HFFc6 (cell line): ENCODE data around the gene IL17D. TPM values are rescaled to one million over a fixed set of nuclear protein-coding genes. Genes with fewer than 3 reads are reported as not detected.

ENCODE experiments used
- DNase-seq: peaks from one replicate; pipeline ENCODE4 v3.0.0-alpha.2; 2018
- H3K27ac Mint-ChIP-seq: 2 replicates; pipeline ENCODE4 v1.8.0; 2020; ENCODE audit warnings: mild to moderate bottlenecking, mixed read lengths
- H3K27me3 Mint-ChIP-seq: 2 replicates; pipeline ENCODE4 v1.8.0; 2021; ENCODE audit warnings: mild to moderate bottlenecking, moderate library complexity, mixed read lengths; ENCODE audit not compliant: insufficient read depth
- H3K36me3 Mint-ChIP-seq: 2 replicates; pipeline ENCODE4 v1.8.0; 2021; ENCODE audit warnings: low read depth, mixed read lengths
- H3K4me1 Mint-ChIP-seq: 2 replicates; pipeline ENCODE4 v1.8.0; 2020; ENCODE audit warnings: low read depth, mixed read lengths
- H3K4me3 Mint-ChIP-seq: 2 replicates; pipeline ENCODE4 v1.8.0; 2020; ENCODE audit warnings: mild to moderate bottlenecking, moderate library complexity, mixed read lengths
- H3K9me3 Mint-ChIP-seq: 2 replicates; pipeline ENCODE4 v1.8.0; 2020; ENCODE audit warnings: mild to moderate bottlenecking, mixed read lengths
- total RNA-seq, 6 experiments: library from RNA; stranded (reverse); fragmentation: NEBNext Ultra II Directional; extraction: Animal tissue kit (Norgen Biotek cat#: 25700); gene quantifications; 2 replicates in 1 of 6; 3 replicates in 5 of 6; pipeline ENCODE4 v1.2.3, GENCODE V29; 2021
- TF ChIP-seq, protein P1 (sequence below): fragments of 200-600 bp; sonication (generic); IDR thresholded peaks from 2 replicates; pipeline ENCODE4 v1.5.0; 2021; ENCODE audit warnings: antibody characterized with exemption, mild to moderate bottlenecking

IL17D gene
- total RNA-seq, 6 experiments from 2014 or later, result 0.28 to 0.99 (median 0.61) TPM

DNA sequence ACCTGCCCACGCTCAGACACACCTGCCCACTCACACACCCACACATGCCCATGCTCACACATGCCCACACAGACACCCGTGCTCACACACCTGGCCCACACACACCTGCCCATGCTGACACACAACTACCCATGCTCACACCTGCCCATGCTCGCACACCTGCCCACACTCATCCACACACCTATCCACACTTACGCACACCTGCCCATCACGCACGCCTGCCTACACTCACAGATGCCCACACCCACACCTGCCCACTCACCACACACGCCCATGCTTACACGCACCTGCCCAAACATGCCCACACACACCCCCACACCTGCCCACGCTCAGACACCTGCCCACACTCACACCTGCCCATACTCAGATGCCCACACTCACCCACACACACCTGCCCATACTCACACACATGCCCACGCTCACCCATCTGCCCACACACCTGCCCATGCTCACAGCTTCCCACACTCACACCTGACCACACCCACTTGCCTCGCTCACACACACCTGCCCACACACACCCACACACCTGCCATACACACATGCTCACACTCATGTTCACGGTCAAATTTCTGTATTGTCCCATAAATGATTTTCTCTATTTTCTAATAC is 15.6 kb downstream of the IL17D start:
- Mint-ChIP-seq H3K4me3 (no peak overlapping the region), H3K27me3 (peaks cover 6% of the 10 kb centered on the region), H3K4me1 (peaks cover 27% of the 10 kb centered on the region), H3K36me3 (no peaks in the 10 kb centered on the region), H3K27ac (no peak overlapping the region), H3K9me3 (no peaks in the 10 kb centered on the region)
- DNase-seq, result no peak
- TF ChIP-seq, protein P1, sequence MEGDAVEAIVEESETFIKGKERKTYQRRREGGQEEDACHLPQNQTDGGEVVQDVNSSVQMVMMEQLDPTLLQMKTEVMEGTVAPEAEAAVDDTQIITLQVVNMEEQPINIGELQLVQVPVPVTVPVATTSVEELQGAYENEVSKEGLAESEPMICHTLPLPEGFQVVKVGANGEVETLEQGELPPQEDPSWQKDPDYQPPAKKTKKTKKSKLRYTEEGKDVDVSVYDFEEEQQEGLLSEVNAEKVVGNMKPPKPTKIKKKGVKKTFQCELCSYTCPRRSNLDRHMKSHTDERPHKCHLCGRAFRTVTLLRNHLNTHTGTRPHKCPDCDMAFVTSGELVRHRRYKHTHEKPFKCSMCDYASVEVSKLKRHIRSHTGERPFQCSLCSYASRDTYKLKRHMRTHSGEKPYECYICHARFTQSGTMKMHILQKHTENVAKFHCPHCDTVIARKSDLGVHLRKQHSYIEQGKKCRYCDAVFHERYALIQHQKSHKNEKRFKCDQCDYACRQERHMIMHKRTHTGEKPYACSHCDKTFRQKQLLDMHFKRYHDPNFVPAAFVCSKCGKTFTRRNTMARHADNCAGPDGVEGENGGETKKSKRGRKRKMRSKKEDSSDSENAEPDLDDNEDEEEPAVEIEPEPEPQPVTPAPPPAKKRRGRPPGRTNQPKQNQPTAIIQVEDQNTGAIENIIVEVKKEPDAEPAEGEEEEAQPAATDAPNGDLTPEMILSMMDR, result no peak

DNA sequence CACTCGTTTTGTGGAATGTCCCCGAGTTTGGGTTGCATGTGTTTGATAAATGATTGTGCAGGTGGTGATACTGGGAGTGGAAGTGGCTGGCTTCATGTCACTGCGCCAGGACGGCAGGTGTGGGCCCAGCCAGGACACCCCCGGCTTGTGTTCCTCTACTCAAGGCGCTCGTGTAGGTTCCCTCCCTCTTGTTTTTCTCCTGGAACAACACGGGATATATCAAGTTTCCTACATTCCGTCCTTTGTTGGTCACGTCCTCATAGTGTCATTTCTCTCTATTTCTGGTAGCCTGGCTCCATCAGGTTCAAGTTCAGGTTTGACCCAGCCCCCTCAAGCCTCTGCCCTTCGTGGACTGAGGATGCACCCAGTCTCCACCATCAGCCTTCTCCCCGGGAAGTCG is 16.3 kb downstream of the IL17D start:
- peaks cover 6% of the 10 kb centered on the region for H3K27me3 Mint-ChIP-seq
- H3K4me3 Mint-ChIP-seq, result no peak overlapping the region
- no peak overlapping the region for H3K27ac Mint-ChIP-seq
- H3K36me3 Mint-ChIP-seq, result no peaks in the 10 kb centered on the region
- DNase-seq, result no peak
- TF ChIP-seq, protein P1, result no peak
- peaks cover 20% of the 10 kb centered on the region for H3K4me1 Mint-ChIP-seq
- no peaks in the 10 kb centered on the region for H3K9me3 Mint-ChIP-seq

GRCh38 chr13:20720499-20720898 is 17.0 kb downstream of the IL17D start:
- Mint-ChIP-seq H3K27ac (no peak overlapping the region), H3K27me3 (peaks cover 6% of the 10 kb centered on the region), H3K36me3 (no peaks in the 10 kb centered on the region), H3K4me3 (no peak overlapping the region), H3K9me3 (no peaks in the 10 kb centered on the region), H3K4me1 (peaks cover 13% of the 10 kb centered on the region)
- DNase-seq, result no peak
- TF ChIP-seq, protein P1, result no peak

DNA sequence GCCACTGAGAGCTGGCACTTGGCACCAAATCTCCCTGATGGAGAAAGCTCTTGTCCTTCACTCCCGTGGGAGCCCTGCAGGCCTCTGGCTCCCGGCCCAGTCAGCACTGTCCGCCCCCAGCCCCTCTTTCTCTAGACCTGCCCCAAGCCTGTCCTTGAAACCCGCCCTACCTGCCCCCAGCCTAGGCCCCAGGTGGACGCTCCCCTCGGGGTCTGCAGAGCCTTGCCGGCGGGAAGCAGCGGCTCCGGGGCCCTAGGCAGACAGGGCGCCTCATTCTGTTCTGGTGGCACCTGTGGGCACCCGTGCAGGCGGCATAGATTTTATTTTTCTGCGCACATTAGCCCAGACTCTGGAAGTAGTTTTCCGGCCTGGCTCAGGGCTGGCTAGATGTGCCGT is 17.6 kb downstream of the IL17D start:
- TF ChIP-seq, protein P1, result no peak
- Mint-ChIP-seq H3K27ac (no peak overlapping the region), H3K4me1 (peaks cover 13% of the 10 kb centered on the region), H3K27me3 (peaks cover 6% of the 10 kb centered on the region), H3K9me3 (no peaks in the 10 kb centered on the region), H3K36me3 (no peaks in the 10 kb centered on the region), H3K4me3 (no peak overlapping the region)
- no peak for DNase-seq

- TF ChIP-seq, protein P1, result peak; percentile 20
- H3K4me3 Mint-ChIP-seq, result peak overlapping the region; percentile 75
- DNase-seq, result peak; percentile 56
- H3K27ac Mint-ChIP-seq, result no peak overlapping the region
- H3K27me3 Mint-ChIP-seq, result peaks cover 6% of the 10 kb centered on the region
- H3K4me1 Mint-ChIP-seq, result peaks cover 13% of the 10 kb centered on the region
- no peaks in the 10 kb centered on the region for H3K36me3 Mint-ChIP-seq
- no peaks in the 10 kb centered on the region for H3K9me3 Mint-ChIP-seq
Observed at GRCh38 chr13:20721454-20722357, 18.2 kb downstream of the IL17D start.
